ENCODE measurements around the gene ELMO1. TPM values are rescaled to one million over a fixed set of nuclear protein-coding genes. Genes with fewer than 3 reads are reported as not detected.

The ELMO1 gene
- total and polyA plus RNA-seq, 2 experiments from 2014 or later: 9.6 to 10.8 TPM

DNA sequence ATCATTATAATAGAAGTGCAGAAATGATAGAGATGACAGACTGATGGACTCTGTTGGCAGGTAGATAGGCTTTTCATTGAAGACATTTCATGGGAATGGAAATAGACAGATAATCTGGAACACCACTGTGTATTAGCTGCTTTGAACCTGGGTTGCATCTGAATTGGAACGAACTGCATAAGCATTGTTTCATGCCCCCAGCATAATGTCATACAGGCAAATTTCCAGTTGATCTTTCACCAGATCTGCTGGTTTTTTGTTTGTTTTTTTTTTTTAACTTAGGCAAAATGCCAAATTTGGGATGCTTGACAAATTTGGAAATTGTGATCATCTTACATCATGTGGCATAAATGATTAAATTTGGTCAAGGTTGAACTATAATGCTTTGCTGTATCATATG is 552.2 kb downstream of the ELMO1 start:
- no peaks in the 10 kb centered on the region for H3K4me1 ChIP-seq (ENCODE audit: low read depth)
- H3K4me3 ChIP-seq: no peak overlapping the region
- H3K9me3 ChIP-seq (ENCODE audit: low read depth): no peaks in the 10 kb centered on the region
- H3K27me3 ChIP-seq: no peaks in the 10 kb centered on the region
- DNase-seq (ENCODE audit: low read depth in 1 of 2, low spot score in 1 of 2): no peak
- H3K36me3 ChIP-seq: no peaks in the 10 kb centered on the region
- TF ChIP-seq, protein P1, sequence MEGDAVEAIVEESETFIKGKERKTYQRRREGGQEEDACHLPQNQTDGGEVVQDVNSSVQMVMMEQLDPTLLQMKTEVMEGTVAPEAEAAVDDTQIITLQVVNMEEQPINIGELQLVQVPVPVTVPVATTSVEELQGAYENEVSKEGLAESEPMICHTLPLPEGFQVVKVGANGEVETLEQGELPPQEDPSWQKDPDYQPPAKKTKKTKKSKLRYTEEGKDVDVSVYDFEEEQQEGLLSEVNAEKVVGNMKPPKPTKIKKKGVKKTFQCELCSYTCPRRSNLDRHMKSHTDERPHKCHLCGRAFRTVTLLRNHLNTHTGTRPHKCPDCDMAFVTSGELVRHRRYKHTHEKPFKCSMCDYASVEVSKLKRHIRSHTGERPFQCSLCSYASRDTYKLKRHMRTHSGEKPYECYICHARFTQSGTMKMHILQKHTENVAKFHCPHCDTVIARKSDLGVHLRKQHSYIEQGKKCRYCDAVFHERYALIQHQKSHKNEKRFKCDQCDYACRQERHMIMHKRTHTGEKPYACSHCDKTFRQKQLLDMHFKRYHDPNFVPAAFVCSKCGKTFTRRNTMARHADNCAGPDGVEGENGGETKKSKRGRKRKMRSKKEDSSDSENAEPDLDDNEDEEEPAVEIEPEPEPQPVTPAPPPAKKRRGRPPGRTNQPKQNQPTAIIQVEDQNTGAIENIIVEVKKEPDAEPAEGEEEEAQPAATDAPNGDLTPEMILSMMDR (IDR thresholded peaks at IDR 0.05; ENCODE audit: low read depth, low read length): no peak
- H3K27ac ChIP-seq: no peak overlapping the region

DNA sequence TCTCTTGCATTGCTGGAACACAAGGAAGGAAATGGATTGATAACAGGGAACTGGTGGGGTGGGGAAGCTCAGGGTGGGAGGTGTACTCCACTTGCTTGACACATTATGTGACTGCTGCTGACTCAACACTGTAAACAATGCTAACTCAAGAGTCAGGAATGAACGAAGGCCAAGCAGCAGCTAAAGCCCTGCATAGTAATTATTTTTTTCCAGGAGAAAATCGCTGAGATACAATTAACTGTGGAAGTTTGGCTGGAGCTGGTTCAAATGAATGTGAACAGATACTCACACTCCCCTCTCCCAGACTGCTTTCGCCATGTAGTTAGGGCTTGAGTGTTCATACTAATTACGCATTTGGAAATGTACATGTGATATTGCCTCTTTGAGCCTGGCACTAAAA is 553.5 kb downstream of the ELMO1 start:
- Histone ChIP-seq H3K36me3 (no peaks in the 10 kb centered on the region), H3K27ac (no peak overlapping the region)
- DNase-seq (ENCODE audit: low read depth in 1 of 2, low spot score in 1 of 2): peak in 1 of 2 donors; percentile 18

DNA sequence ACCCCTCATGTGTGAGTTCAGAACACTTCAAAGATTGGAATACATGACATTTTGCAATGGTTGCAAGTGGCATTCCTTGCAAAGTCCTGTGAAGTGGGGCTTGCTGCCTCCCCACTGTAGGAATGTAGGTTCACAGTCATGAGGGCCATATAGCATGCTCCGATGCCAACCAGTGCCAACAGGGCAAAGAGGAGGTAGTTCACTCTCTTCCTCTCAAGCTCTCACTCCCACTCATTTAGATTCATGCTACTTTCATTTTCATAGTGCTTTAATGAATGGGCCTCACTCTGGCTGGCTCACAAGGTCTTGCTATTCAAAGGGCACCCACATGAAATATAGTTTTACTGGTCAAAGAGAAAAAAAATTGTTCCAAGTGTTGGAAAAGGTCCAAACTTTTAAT is 554.5 kb downstream of the ELMO1 start:
- no peak for DNase-seq (ENCODE audit: low read depth in 1 of 2, low spot score in 1 of 2)
- no peak overlapping the region for H3K4me3 ChIP-seq
- no peaks in the 10 kb centered on the region for H3K9me3 ChIP-seq (ENCODE audit: low read depth)
- H3K27ac ChIP-seq: no peak overlapping the region
- H3K27me3 ChIP-seq: no peaks in the 10 kb centered on the region
- H3K4me1 ChIP-seq (ENCODE audit: low read depth): peaks cover 13% of the 10 kb centered on the region
- no peaks in the 10 kb centered on the region for H3K36me3 ChIP-seq
- TF ChIP-seq, protein P1 (IDR thresholded peaks at IDR 0.05; ENCODE audit: low read depth, low read length): no peak

More for the DNA sequence above, 553.5 kb downstream of the ELMO1 start:
- H3K4me1 ChIP-seq (ENCODE audit: low read depth): peaks cover 6% of the 10 kb centered on the region
- no peaks in the 10 kb centered on the region for H3K27me3 ChIP-seq
- TF ChIP-seq, protein P1 (IDR thresholded peaks at IDR 0.05; ENCODE audit: low read depth, low read length): no peak
- no peaks in the 10 kb centered on the region for H3K9me3 ChIP-seq (ENCODE audit: low read depth)
- no peak overlapping the region for H3K4me3 ChIP-seq

DNA sequence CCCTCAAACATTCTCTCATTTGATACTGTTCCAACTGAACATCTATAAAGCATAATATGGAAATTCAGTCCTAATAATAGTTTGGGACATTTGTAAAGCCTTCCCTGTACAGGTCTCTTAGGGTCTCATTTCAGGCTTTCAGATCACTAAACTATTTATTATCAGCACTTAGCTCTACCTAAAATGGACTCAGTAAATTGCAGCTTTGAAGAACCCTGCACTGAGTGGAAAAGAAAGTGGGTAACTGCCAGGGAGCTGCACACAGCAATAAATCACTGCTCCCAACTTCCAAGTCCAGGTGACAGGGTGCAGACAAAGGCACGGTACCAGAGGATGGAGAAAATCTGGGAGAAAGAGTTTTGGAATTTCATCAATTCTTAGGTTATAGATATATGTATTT is 559.5 kb downstream of the ELMO1 start:
- peak in 1 of 2 donors; percentile 24 for DNase-seq (ENCODE audit: low read depth in 1 of 2, low spot score in 1 of 2)
- Histone ChIP-seq H3K36me3 (no peaks in the 10 kb centered on the region), H3K27ac (no peak overlapping the region), H3K4me1 (ENCODE audit: low read depth) (peaks cover 19% of the 10 kb centered on the region), H3K27me3 (no peaks in the 10 kb centered on the region), H3K4me3 (no peak overlapping the region), H3K9me3 (ENCODE audit: low read depth) (no peaks in the 10 kb centered on the region)
- TF ChIP-seq, protein P1 (IDR thresholded peaks at IDR 0.05; ENCODE audit: low read depth, low read length): no peak

DNA sequence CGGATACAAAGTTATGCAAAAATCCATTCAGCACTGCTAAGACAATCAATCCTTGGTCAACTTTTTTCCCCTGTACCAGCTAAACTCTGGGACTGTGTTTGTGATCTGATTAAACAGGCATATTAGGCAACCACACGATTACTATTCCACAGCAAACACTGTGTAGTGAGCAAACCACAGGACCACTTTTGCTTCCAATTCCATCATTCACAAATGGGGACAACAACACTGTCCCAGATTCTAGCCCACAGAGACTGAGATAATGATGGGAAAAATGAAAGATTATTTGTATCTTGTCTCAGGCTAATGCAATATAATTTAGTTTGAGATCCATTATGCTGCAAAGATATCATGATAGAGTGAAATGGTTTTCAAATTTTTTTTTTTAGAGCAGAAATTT is 560.7 kb downstream of the ELMO1 start:
- Histone ChIP-seq H3K4me1 (ENCODE audit: low read depth) (peaks cover 19% of the 10 kb centered on the region), H3K27ac (no peak overlapping the region), H3K4me3 (no peak overlapping the region), H3K9me3 (ENCODE audit: low read depth) (no peaks in the 10 kb centered on the region), H3K27me3 (no peaks in the 10 kb centered on the region), H3K36me3 (no peaks in the 10 kb centered on the region)
- TF ChIP-seq, protein P1 (IDR thresholded peaks at IDR 0.05; ENCODE audit: low read depth, low read length): no peak
- peak in 1 of 2 donors; percentile 6 for DNase-seq (ENCODE audit: low read depth in 1 of 2, low spot score in 1 of 2)

DNA sequence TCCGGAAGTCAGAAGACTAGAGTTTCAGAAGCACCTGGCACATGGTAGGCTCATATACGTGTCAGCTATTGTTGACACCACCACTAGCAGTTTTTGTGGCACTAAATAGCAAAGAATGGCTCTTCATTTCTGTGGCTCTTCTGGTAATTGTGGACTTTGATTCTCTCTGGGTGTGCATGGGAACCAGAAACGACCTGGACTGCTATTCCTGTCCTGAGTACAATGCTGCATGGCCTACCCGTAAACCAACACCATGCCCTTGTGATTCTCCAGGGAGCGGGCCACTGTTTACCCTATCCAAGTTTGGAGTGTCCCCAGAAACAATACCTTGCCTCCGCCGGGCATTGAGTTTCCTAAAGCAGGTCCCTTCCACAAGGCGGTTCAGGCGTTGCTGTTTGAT is 561.4 kb downstream of the ELMO1 start:
- Histone ChIP-seq H3K4me1 (ENCODE audit: low read depth) (peaks cover 19% of the 10 kb centered on the region), H3K36me3 (no peaks in the 10 kb centered on the region), H3K27me3 (no peaks in the 10 kb centered on the region), H3K4me3 (no peak overlapping the region), H3K27ac (no peak overlapping the region), H3K9me3 (ENCODE audit: low read depth) (no peaks in the 10 kb centered on the region)
- TF ChIP-seq, protein P1 (IDR thresholded peaks at IDR 0.05; ENCODE audit: low read depth, low read length): no peak
- DNase-seq (ENCODE audit: low read depth in 1 of 2, low spot score in 1 of 2): no peak
